HEK293 (cell line): ENCODE data around the gene JAM3.

Experiments
- CTCF ChIA-PET: fragments of 350-600 bp; formaldehyde crosslinking; extraction: SDS; loops from one replicate; lab custom pipeline; 2021; ENCODE audit warnings: antibody characterized with exemption; lab: Yijun Ruan, JAX
- POLR2A ChIA-PET: fragments of 300-600 bp; formaldehyde crosslinking; extraction: SDS; loops from one replicate; lab custom pipeline; 2020; ENCODE audit warnings: antibody characterized with exemption, inconsistent platforms; lab: Yijun Ruan, JAX
- H3K27ac ChIP-seq: fragments of 200-500 bp; sonication (Bioruptor generic); 2 replicates; pipeline ENCODE4 v1.5.1; 2014; ENCODE audit warnings: low read depth, low read length, control low read depth, inconsistent platforms; ENCODE audit errors: extremely low read depth
- H3K36me3 ChIP-seq, 2 experiments: fragments of 200-500 bp in 1 of 2; sonication (Bioruptor generic) in 1 of 2; 1 replicate in 1 of 2; 2 replicates in 1 of 2; pipeline ENCODE4 v1.5.1; 2014 to 2017; ENCODE audit warnings: inconsistent platforms in 2 of 2, low read length in 2 of 2; ENCODE audit not compliant: control insufficient read depth in 2 of 2, insufficient read depth in 1 of 2
- H3K4me1 ChIP-seq: fragments of 200-500 bp; sonication (Bioruptor generic); 2 replicates; pipeline ENCODE4 v1.5.1; 2014; ENCODE audit warnings: mild to moderate bottlenecking, low read length, inconsistent platforms; ENCODE audit not compliant: control insufficient read depth, insufficient read depth
- H3K4me3 ChIP-seq: 2 replicates; pipeline ENCODE4 v1.5.1; 2011; ENCODE audit warnings: low read depth, mild to moderate bottlenecking, control low read depth, low read length, moderate library complexity
- H3K9me3 ChIP-seq: fragments of 200-500 bp; sonication (Bioruptor generic); 2 replicates; pipeline ENCODE4 v1.5.1; 2014; ENCODE audit warnings: low read depth, low read length, inconsistent platforms; ENCODE audit not compliant: control insufficient read depth, insufficient read depth
- GFI1B ChIP-seq: fragments of 450-650 bp; formaldehyde crosslinking; IDR thresholded peaks from 2 replicates; pipeline ENCODE4 v1.5.1; 2016; ENCODE audit warnings: missing biosample characterization, missing genetic modification characterization
- GLIS1 ChIP-seq: fragments of 450-650 bp; formaldehyde crosslinking; IDR thresholded peaks from 2 replicates; pipeline ENCODE4 v1.5.1; 2016; ENCODE audit warnings: missing biosample characterization, missing genetic modification characterization
- HIC1 ChIP-seq: fragments of 450-650 bp; formaldehyde crosslinking; IDR thresholded peaks from 2 replicates; pipeline ENCODE4 v1.5.1; 2016; ENCODE audit warnings: missing biosample characterization, missing genetic modification characterization
- SETDB1 ChIP-seq: IDR thresholded peaks from one replicate; pipeline ENCODE4 v1.6.1; 2017; ENCODE audit warnings: mild to moderate bottlenecking, low read length, moderate library complexity, mixed read lengths; ENCODE audit not compliant: insufficient read length
- TSHZ1 ChIP-seq: fragments of 450-650 bp; formaldehyde crosslinking; IDR thresholded peaks from 2 replicates; pipeline ENCODE4 v1.5.1; 2016; ENCODE audit warnings: missing biosample characterization, missing genetic modification characterization, borderline replicate concordance
- YY1 ChIP-seq: fragments of 450-650 bp; formaldehyde crosslinking; IDR thresholded peaks from 2 replicates; pipeline ENCODE4 v1.5.1; 2018; ENCODE audit warnings: missing biosample characterization, missing genetic modification characterization
- ZBTB1 ChIP-seq: fragments of 450-650 bp; formaldehyde crosslinking; IDR thresholded peaks from 2 replicates; pipeline ENCODE4 v1.5.1; 2016; ENCODE audit warnings: missing biosample characterization, missing genetic modification characterization
- ZNF10 ChIP-seq: fragments of 450-650 bp; formaldehyde crosslinking; IDR thresholded peaks from 2 replicates; pipeline ENCODE4 v1.5.1; 2017; ENCODE audit warnings: missing biosample characterization, missing genetic modification characterization
- ZNF133 ChIP-seq: fragments of 450-650 bp; formaldehyde crosslinking; IDR thresholded peaks from 2 replicates; pipeline ENCODE4 v1.5.1; 2016; ENCODE audit warnings: missing biosample characterization, missing genetic modification characterization
- ZNF16 ChIP-seq: fragments of 450-650 bp; formaldehyde crosslinking; IDR thresholded peaks from 2 replicates; pipeline ENCODE4 v1.5.1; 2016; ENCODE audit warnings: low read depth, missing biosample characterization, missing genetic modification characterization
- ZNF174 ChIP-seq: fragments of 450-650 bp; formaldehyde crosslinking; IDR thresholded peaks from 2 replicates; pipeline ENCODE4 v1.5.0; 2017; ENCODE audit warnings: missing biosample characterization, mild to moderate bottlenecking, missing genetic modification characterization
- ZNF26 ChIP-seq: fragments of 450-650 bp; formaldehyde crosslinking; IDR thresholded peaks from 2 replicates; pipeline ENCODE4 v1.5.1; 2016; ENCODE audit warnings: missing biosample characterization, missing genetic modification characterization
- ZNF362 ChIP-seq: fragments of 450-650 bp; formaldehyde crosslinking; IDR thresholded peaks from 2 replicates; pipeline ENCODE4 v1.5.1; 2016; ENCODE audit warnings: missing biosample characterization, missing genetic modification characterization
- ZNF394 ChIP-seq: fragments of 450-650 bp; formaldehyde crosslinking; IDR thresholded peaks from 2 replicates; pipeline ENCODE4 v1.5.1; 2016; ENCODE audit warnings: missing biosample characterization, missing genetic modification characterization, mild to moderate bottlenecking, moderate library complexity, borderline replicate concordance
- ZNF473 ChIP-seq: fragments of 450-650 bp; formaldehyde crosslinking; IDR thresholded peaks from 2 replicates; pipeline ENCODE4 v1.5.1; 2017; ENCODE audit warnings: missing biosample characterization, missing genetic modification characterization
- ZNF521 ChIP-seq: fragments of 450-650 bp; formaldehyde crosslinking; IDR thresholded peaks from 2 replicates; pipeline ENCODE4 v1.5.1; 2017; ENCODE audit warnings: missing biosample characterization, mild to moderate bottlenecking, missing genetic modification characterization
- ZNF76 ChIP-seq: fragments of 450-650 bp; formaldehyde crosslinking; IDR thresholded peaks from 2 replicates; pipeline ENCODE4; 2016; ENCODE audit warnings: low read depth, missing biosample characterization, missing genetic modification characterization, borderline replicate concordance
- TF ChIP-seq, protein P1 (sequence below): fragments of 450-650 bp; formaldehyde crosslinking; IDR thresholded peaks from 2 replicates; pipeline ENCODE4 v1.5.1; 2016; ENCODE audit warnings: missing biosample characterization, missing genetic modification characterization, low read depth

The JAM3 gene

DNA sequence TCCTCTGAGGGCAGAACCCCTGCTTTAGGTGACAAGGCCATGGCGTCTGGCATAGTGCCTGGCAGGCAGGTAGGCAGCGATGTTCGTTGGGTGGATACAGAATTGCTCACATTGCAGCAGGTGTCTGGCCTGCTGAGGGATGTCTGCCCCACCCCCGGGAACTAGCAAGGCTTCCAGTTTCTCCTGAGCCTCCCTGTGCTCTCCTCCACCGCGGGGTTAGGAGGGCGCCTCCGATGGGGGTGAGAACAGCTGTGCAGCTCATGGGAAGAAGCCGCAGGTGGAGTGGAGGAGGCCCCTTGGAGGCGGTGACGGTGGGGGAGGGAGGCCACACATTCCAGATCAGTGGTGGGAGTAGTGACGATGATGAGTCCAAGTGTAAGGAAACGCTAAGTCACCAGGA, 48.3 kb upstream of the JAM3 start (continued):
- no peak for TF ChIP-seq HIC1 (tag by site-specific recombination)
- TF ChIP-seq TSHZ1, result no peak
- TF ChIP-seq ZNF174 (tag by site-specific recombination), result no peak
- TF ChIP-seq ZNF76 (tag by site-specific recombination), result no peak

DNA sequence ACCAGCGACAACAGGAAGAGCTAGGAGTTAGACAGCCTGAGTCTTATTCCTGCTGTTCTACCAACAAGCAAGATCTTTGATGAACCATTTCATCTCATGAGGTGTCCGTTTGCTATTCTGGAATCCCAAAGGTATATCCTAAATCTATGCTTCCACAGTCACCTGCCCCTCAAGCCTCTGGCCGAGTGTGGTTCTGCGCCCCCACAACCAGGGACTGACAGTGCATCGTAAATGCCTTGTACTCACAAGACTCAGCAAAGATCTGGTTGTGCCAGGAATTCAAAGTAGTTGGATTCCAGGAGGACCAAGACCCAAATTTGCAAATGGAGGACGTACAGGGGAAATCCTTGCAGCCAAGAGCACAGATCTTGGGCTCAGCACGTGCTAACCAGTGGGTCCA, 47.5 kb upstream of the JAM3 start:
- H3K9me3 ChIP-seq, result no peaks in the 10 kb centered on the region
- no peak for TF ChIP-seq SETDB1
- TF ChIP-seq YY1 (tag by site-specific recombination), result no peak
- TF ChIP-seq ZNF10 (tag by site-specific recombination), result no peak
- no peak for TF ChIP-seq ZBTB1
- TF ChIP-seq ZNF133 (tag by site-specific recombination), result no peak
- no peak for TF ChIP-seq ZNF26 (tag by site-specific recombination)
- TF ChIP-seq, protein P1, sequence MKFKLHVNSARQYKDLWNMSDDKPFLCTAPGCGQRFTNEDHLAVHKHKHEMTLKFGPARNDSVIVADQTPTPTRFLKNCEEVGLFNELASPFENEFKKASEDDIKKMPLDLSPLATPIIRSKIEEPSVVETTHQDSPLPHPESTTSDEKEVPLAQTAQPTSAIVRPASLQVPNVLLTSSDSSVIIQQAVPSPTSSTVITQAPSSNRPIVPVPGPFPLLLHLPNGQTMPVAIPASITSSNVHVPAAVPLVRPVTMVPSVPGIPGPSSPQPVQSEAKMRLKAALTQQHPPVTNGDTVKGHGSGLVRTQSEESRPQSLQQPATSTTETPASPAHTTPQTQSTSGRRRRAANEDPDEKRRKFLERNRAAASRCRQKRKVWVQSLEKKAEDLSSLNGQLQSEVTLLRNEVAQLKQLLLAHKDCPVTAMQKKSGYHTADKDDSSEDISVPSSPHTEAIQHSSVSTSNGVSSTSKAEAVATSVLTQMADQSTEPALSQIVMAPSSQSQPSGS, result no peak
- no peak for TF ChIP-seq GFI1B (tag by site-specific recombination)
- TF ChIP-seq, all 188 proteins: peak for 0
- H3K27ac ChIP-seq, result no peak overlapping the region
- no peaks in the 10 kb centered on the region for H3K4me1 ChIP-seq
- ChIA-PET POLR2A (no interaction called here), CTCF (interaction anchor here (1.0 kb wide), 1 partner anchor 24 kb away, joined by 3 read pairs; no protein-coding TSS in a partner anchor)
- no peaks in the 10 kb centered on the region for H3K36me3 ChIP-seq
- H3K4me3 ChIP-seq, result no peak overlapping the region

- no peak for TF ChIP-seq ZNF362 (tag by site-specific recombination)
- TF ChIP-seq ZNF473, result no peak
- TF ChIP-seq ZNF521 (tag by site-specific recombination), result no peak
- no peak for TF ChIP-seq ZNF16
- TF ChIP-seq ZNF394 (tag by site-specific recombination), result no peak
- peak; percentile 81 for TF ChIP-seq GLIS1 (tag by site-specific recombination)
- TF ChIP-seq, all 188 proteins: peak for 1
- Histone ChIP-seq H3K36me3 (no peaks in the 10 kb centered on the region), H3K4me3 (no peak overlapping the region), H3K27ac (no peak overlapping the region), H3K4me1 (no peaks in the 10 kb centered on the region), H3K9me3 (no peaks in the 10 kb centered on the region)
- ChIA-PET CTCF (interaction anchor here (0.7 kb wide), 1 partner anchor 96 kb away, joined by 3 read pairs; no protein-coding TSS in a partner anchor), POLR2A (no interaction called here)
These were observed 46.1 kb upstream of the JAM3 start for GRCh38 chr11:134022748-134023147.
